ENCODE results near the gene LHFPL6.

Gene LHFPL6

DNA sequence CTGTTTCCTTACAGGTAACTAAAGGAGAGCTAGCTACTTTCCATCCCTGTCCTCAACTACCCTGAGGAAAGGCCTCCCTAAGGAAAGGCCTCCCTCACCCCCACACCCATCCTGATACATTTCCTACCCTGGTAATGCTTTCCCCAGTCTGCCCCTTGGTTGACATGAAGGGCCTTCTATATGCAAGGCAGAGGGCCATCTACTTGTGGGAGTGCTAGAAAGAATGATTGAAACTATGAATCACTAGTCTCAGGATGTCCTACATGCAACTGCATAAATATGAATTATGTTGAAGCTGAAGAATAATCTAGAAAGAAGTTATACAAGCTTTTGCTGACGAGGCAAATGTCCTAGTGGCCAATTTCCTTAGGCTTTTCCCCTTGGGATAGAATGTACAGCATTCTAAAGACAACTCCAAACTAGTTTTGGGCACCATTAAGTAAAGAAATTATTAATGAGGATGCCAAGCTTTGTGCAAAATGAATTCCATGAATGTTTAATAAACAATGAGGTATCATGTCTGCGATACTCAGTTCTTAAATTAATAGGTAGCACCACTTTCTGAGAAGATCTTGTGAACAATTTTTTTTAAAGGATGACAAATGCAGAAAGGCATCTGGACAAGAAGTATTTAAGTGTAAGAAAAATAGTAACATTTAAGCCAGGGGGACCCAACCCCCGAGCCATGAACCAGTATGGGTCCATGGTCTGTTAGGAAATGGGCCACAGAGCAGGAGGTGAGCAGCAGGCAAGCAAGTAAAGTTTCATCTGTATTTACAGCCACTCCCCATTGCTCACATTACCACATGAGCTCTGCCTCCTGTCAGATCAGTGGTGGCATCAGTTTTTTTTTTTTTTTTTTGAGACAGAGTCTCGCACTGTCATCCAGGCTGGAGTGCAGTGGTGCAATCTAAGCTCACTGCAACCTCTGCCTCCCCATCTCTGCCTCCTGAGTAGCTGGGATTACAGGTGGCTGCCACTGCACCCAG, 223.0 kb downstream of the LHFPL6 start:
- no peak for DNase-seq

DNA sequence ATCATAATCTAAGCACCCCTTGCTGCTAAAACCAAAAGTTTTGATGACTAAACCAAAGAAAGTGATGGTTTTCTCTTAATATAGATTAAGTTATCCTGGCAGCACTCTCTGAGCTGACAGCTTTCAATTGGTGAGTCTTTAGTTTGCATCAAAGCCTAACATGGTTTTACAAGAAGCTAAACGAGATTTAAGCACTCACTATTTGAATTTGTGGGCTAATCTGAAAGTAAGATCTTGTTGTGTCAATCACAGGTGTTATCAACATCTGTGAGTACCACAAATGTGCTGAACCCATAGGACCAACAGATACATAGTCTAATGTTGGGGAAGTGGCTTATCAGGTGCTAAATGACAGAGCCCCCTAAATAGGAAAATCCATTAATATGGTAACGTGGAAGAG, 223.9 kb downstream of the LHFPL6 start:
- no peak for DNase-seq

DNA sequence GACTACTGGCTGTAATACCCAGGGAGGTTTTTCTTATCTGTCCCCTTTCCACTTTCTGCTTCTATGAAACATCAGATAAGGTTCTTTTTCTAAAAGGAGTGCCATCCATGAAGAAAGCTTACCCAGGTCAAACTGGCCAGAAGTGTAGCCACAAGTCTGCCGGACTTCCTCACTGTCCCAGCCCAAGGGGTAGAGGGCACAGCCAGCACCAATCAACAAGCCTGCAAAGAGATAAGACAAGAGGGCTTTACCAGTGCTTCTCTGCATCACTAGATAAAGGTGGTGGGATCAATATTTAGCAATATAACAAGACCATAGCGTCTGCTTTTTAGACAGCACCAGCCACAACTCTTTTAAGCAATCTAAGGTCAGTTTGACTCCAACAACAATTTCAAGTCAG, 224.7 kb downstream of the LHFPL6 start:
- no peak for DNase-seq

DNA sequence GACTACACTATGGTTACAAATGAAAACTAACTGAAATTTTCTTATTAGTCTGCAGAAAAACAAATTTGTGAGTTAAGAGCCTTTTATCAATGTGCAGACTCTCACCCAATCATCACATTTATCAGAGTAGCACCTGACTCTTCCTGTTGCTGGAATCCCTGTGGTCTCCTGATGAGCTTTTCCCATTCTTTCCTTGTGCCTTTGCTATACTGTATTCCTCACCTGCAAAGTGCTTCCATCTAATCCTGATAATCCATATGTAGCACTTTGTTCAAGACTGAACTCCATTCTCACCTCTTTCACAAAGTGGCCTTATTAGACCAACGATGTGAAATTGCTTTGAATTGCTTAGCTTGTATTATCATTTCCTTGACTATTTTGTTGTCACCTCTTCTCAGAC, 225.3 kb downstream of the LHFPL6 start:
- no peak for DNase-seq

DNA sequence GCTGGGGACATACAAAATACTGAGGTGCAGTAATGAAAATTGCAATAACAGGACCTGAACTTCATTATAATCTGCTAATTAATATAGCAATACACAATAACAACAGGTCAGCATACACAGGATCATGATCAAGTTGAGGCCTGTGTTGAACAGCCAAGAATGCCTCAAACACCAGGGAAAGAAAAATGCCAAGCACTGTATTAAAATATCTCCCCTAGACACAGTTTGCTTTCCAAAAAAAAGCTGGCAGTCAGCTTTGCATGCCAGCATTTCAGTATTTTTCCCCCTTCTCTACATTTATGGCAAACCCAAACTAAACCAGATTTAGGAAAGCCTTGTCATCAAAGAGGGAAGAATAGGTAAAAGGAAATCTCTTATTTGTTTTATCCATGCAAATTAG, 226.9 kb downstream of the LHFPL6 start:
- DNase-seq, result no peak

DNA sequence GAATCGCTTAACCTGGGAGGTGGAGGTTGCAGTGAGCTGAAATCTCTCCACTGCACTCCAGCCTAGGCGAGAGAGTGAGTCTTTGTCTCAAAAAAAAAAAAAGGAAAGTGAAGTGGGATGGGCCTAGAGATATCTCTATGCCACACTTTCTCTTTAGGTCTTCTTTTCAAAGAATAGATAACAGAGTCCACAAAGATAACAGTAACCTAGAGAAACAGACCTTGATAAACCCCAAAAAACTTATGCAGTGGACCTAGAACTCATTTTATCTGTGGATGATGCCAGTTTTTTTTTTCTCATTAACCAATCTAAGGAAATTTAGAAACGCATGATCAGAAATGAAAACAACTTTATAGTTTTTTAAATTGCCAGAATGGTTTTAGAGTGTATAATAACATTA, 227.4 kb downstream of the LHFPL6 start:
- no peak for DNase-seq

DNA sequence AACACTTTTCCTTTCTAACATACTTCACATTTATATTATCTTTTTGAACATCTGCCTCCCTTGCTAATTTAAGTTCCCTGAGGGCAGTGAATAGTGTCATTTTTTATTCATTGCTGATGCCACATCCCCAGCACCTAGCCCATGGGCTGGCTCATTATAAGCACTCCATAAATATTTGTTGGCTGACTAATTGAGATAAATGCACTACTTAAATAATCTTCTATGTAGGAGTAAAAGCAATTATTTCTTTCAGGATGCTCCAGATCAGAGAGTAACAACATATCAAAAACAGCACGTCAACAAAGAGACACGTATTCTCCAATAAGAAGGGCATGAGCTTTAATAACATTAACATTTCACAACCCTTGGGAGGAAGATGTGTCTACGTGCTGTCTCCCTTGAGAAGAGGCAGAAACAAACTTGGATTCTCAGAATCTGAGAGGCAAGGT, 228.2 kb downstream of the LHFPL6 start:
- no peak for DNase-seq

DNA sequence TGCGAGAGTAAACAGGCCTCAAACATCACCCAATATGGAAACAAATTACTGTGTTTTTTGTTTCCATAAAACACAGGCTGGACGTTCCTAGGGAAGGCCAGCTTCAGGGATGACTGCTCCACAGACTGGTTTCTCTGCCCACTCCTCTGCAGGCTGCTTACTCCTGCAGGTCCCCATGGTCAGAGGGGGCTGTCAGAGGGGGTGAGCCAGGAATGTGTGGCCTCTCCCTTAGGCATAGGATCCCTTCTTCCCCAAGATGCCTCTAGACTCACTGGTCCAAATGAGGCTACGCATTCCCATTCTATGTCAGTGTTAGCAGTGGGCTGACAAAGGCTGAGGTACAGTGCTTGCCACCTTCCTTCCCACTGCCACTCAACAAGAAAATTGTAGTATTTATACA, 229.8 kb downstream of the LHFPL6 start:
- DNase-seq, result no peak

DNA sequence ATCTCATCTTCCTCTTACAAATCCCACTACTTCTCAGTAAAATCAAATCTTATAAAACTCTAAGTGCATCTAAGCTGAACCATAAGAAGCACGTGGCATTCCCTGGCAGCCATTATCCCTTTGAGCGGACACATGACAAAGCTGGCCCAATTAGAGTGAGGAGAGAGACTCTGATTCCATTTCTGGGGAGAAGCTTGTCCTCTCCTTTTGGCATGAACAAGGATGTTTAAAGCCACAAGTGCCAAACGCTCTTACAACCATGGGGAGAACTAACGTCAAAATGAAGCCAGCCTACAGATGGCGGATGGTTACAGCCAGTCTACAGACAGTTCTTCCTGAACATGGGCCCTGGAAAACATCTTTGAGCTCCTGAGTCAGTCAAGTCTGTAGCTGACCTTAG, 231.3 kb downstream of the LHFPL6 start:
- no peak for DNase-seq

DNA sequence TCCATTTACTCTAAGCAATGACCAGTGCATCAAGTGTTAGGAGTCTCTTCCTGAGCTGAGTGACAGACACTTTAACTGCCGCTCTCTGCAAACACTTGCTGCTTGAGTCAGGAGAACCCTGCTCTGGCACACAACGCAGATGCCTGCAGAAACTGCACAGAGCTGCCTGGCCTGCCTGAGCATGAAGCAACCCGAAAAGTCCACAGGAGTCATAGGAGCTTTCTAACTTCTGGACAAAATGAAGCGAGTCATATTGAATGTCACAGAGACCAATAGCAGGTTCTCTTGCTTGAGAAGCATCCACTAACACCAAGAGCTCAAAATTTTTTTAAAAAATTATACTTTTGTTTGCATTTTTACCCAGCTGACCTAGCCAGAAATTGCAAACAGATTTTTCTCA, 232.4 kb downstream of the LHFPL6 start:
- DNase-seq, result no peak

DNA sequence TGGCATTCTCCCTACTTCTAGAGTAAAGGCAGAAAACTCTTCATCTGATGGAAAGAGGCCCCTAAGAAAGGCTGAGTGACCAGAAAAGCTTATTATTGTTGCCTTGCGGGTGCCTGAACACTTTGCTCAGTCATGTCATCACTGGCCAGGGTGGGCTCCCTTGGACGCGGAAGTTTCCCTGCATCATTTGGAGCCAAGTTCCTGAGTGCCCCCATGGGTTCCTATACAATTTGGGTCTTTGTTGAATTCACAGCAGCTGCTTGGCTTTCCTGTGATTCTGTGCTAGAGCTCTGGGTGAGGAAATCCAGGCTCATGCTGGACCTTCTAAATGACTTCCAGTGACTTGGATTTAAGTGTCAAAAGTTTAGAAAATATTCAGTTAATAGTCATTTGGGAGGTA, 232.9 kb downstream of the LHFPL6 start:
- DNase-seq, result no peak

DNA sequence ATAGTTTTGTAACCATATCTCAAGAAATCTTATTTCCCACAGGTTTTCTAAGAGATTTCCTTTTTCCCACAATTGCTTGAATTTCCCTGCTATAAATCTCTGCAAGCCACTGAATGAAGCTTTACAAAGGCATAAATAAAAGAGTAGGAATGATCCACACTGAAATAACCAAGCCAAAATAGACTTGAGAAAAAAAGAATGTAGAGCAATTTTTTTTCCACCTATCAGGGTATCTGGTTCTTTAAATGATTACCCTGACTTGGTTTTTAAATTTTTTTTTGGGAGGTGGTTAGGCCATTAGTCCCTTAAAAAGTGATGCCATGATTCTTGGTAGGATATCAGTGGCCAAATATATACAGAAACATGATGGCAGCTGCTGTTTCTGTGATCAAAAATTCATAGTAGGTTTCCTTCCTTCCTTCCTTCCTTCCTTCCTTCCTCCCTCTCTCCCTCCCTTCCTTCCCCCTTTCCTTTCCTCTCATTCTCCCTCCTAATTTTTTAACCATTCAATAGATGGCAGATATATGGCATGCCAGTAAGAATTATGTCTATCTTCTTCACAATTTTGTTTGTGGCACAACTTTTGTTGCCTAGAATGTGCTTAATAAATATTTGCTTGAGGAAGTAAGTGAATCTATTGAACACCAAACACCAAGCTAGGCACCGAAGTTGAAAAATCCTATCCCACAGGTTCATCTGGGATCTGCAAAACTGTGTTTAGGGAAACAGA, 233.7 kb downstream of the LHFPL6 start:
- no peak for DNase-seq

DNA sequence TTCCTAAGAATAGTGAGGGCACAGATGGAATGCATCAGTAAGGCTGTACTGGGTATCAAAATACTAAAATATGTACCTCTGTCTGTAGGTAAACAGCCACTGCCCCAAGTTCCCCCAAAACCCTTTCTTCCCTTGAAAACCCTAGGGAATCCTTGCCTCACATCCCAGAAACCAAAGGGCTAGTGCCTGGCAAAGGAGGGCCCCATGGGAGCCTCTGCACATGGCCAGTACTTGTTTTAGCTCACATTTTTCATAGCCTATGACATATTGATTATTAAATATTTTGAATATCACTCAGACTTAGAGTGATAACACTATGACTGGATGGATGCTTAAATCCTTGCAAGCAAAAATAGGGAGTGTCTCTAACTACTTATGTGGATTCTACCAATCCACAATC, 237.1 kb downstream of the LHFPL6 start:
- DNase-seq, result no peak

DNA sequence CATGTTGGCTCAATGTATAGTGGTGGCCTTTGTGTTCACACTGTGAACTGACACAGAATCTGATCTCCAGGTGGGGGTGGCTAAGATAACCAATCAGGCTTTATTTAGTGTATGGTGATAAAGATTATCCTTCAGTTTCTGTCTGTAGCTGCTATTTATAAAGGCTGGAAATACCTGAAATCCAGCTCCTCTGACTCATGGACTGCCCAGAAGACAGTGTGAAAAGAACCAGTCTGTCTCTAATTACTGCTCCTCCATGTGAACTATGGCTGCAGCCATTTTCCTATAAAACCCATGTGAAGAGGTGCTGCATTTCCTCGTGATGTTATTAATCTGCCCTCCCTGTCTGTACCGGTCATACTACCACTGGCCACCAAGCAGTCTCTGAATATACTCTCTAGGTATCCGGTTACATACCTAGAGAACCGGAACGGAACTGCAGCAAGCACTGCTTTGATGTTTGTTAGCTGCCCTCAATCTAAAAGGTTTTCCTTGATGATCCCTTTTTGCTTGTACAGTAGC, 238.0 kb downstream of the LHFPL6 start:
- DNase-seq, result peak; percentile 65

DNA sequence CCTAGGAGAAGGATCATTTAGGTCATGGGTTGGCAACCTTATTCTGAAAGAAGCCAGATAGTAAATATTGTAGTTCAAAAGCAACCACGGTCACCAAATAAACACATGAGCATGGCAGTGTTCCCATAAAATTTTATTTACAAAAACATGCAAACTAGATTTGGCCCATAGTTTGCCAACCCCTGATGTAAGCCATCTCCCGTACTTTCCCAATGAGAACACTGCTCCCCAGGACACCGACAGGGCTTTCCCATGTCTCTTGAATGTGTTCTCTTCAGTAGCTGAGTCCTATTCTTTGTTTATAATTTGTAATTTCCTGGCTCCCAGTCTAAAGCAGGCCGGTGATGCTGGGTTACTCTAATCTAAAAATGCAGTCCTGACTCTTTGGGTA, 239.6 kb downstream of the LHFPL6 start:
- no peak for DNase-seq

DNA sequence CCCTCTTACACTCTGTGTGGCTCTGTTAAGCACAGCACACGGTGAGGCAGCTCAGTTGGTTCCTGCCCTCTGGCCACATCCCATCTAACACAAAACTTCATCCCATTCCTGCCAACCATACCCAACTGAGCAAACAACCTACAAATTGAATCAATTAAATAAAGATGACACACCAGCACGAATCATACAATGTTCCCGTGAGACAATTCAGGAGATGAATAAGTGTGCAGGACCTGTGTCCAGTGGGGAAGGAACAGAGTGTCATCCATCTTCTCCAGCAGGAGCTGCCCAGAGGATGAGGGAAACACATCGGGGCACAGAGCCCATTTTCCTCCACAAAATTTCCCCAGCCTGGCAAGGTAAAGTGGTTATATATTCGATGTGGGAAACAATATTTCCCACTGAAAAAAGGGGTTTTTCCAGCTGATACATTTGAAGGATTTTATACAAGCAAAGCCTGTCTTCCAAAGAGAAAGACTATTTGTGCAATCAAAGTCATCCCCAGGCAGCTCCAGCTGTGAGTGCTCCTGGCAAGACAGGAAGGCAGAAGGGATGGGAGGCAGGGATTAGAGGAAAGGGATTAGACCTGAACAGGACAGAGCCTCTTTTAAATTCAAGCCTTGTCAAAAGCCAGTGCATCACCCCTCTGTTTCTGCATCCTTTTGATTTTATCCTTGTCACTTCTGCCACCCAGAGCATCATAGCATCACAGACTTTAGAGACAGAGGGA, 240.2 kb downstream of the LHFPL6 start:
- DNase-seq, result peak; percentile 10

DNA sequence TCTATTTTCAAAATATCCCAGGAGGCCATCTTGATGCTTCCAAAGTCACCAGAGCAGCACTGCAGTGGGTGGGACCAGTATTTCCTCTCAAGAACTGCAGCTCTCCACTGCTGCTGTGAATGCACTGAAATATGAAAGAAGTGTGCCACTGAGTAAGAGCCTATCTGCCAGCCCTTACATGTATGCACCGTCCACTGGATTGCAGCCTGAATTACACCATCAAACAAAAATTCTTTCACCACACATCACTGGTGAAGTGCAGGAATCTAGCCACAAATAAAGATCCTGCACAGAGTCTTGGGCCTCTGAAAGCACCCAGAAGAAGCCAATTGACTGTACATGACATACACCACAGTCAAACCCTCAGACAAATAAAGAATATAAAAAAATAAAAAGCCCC, 249.0 kb downstream of the LHFPL6 start:
- peak; percentile 60 for DNase-seq

DNA sequence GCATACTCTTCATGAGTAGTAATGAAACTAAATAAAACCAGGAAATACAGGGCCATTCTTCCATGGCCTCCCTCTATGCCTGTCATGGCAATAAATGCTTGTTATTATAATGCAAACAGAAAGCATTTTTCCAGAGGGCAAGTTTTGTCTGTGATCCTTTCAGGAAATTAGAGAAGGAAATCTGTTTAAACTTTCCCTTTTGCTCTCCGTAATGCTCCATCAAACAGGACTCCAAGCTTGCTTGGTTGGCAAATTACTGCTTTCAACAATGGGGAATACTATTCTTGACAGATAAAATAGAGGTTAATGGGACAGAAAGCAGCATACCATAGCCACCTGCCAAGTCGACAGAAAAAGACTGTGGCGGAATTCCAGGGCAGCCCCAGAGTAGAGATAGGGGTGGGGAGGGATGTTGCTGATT, 252.5 kb downstream of the LHFPL6 start:
- no peak for DNase-seq

DNA sequence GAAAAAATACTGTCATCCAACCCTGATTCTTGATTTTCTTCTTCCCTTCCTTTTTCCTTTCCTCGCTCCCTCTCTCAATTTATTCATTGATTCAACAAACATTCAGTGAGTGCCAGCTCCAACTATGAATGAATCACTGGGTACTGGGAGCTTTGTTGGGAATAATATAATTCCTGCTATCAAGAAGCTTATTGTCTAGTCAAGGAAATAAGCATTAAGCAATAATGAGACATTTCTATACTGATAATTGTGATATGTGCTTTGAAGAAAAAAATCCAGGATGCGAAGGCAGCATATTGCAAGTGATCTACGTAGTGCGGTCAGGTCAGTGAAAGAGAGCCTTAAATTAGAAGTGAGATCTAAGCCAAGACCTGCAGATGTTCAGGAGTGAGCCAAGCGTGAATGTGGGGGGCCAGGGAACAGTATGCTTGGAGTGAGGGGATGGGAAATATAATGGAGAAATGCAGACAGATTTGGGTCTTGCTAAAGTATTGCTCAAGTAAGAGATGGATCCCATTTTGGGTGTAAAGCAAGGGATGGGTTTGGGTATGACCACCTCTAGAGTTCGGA, 253.5 kb downstream of the LHFPL6 start:
- no peak for DNase-seq

DNA sequence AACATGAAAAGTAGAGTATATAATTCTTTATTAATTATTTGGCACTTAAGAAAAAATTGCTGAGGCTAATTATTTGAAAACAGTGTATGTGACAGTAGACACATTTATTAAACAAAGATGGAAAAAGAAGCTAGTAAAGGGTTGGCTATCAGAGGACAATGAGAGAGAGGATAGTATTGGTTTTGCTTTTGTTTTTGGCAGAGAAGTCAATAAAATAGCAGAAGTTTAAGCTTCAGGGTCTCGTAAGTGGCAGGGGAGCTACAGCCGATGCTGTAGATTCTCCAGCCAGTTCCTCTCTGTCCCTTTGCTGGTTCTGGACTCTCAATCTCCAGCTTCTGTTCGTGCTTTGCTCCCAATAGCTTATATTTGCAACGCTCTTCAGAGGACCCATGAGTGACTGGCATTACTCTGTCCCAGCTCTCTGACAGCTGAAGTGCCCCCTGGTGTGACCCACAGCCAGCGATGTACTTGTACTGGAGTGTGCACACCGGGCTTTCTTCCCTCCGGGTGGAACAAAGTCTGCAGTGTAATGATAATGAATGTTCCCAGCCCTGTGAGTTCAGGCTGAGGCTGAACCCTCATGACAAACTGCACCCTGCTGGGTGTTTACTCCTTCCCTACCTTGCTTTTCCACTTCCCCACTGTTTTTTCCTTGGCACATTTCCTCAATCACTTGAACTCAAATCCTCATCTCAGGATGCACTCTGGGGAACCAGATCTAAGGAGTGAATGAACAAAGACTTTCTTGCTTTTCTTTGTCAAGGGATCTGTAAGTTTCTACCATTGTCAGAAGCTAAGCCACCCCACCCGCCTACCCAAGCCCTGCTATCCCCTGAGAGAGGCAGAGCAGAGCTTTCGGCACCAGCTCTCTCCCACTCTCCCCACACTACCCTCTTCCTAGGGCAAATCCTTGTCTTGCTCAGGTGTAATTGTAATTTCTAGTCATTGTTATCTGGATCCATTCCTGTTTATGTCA, 254.8 kb downstream of the LHFPL6 start:
- DNase-seq, result no peak

DNA sequence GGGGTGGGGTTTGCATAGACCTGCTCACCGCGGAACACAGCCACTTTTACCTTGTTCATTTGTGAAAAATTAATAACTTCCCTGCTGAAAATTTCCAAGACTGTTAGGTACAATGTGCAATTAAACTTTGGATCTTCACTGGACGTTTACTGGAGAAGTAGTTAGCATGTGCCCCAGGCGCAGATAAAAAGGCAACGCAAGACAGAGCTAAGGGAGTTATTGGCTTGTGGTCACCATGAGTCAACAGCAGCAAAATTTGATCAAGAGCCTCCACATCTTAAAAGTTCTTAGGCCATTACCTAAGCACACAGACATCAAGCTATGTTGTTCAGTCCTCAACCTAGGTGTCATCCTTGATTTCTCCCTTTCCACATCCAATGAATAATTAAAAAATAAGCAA, 257.0 kb downstream of the LHFPL6 start:
- no peak for DNase-seq
